Measurements from ENCODE around the gene ASPM. TPM values are rescaled to one million over a fixed set of nuclear protein-coding genes. Genes with fewer than 3 reads are reported as not detected.

Gene ASPM
- total and polyA plus RNA-seq, 2 of the 8 experiments (the other 6 are each of a cell fraction or from before 2014, with no cell fraction given), result 5.1 to 50.3 TPM

DNA sequence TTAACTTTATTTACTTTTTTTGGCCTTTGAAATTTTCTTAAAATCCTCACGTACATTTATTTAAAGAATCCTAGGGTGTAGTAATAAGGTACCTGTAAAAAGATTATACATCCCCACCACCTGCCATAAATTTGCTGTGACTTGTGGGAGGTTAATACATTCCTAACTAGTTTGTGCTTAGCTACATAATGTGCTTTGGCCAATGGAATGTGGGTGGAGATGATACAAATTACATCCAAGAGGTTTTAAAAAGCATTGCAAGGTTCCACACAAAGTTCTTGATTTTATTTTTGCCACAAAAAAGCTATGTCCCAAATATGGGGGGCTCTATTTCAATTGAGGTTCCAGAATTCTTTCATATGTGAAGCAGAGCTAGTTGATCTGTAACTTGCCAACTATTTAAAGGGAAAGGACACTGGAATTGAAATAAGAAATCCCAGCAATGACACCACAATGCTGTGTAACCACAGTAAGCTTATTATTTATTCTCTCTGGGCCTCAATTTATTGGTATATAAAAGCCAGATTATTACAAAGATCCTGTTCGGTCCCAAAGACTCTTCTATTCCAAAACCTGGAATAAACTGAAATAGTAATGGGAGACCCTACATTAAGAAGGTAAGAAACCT, 15.7 kb downstream of the ASPM start:
- no peak overlapping the region for H2AFZ ChIP-seq (ENCODE audit: low read length)

More for the DNA sequence above, 15.7 kb downstream of the ASPM start:
- no peak overlapping the region for H3K14ac ChIP-seq (ENCODE audit: insufficient read length)
- no peaks in the 10 kb centered on the region; a peak in 2 of 4 replicates for H3K79me2 ChIP-seq (ENCODE audit: control insufficient read depth in 1 of 2, insufficient read depth in 2 of 2, low read length in 2 of 2)
- DNase-seq (ENCODE audit: low read depth in 1 of 2, low spot score in 2 of 2) (no peak), FAIRE-seq (no peak)
- H2BK12ac ChIP-seq (ENCODE audit: low read depth, low read length), result no peak overlapping the region
- no peak overlapping the region for H2BK120ac ChIP-seq (replicated peaks; ENCODE audit: low read depth, low read length)
- WGBS, 2 experiments (ENCODE audit: extremely low coverage in 1 of 2, insufficient coverage in 1 of 2, insufficient read length in 1 of 2, insufficient replicate concordance in 2 of 2, low coverage in 1 of 2, low lambda C conversion rate in 2 of 2, missing lambda C conversion rate in 1 of 2), result 91% methylated on average over 2 of the region's 2 CpGs; no CpG with 5 or more reads in 1 of the 2 experiments
- H3K4ac ChIP-seq (replicated peaks; ENCODE audit: insufficient read length, low read depth, low read length), result no peak overlapping the region
- H3K27ac ChIP-seq (ENCODE audit: low read depth, low read length), result no peak overlapping the region
- no peak overlapping the region for H3K18ac ChIP-seq (ENCODE audit: extremely low read depth, low read length)
- CTCF ChIA-PET (ENCODE audit: partially characterized antibody), result interaction anchor here (0.8 to 1.3 kb wide), 4 partner anchors 9 to 407 kb away, joined by 3 to 5 read pairs (median 4); no protein-coding TSS in a partner anchor
- H2AK5ac ChIP-seq (ENCODE audit: low read depth, low read length), result no peak overlapping the region
- H3K4me3 ChIP-seq (ENCODE audit: extremely low read depth in 1 of 4, insufficient read depth in 2 of 4, low read depth in 3 of 4, low read length in 4 of 4), result no peak overlapping the region
- H4K8ac ChIP-seq (ENCODE audit: extremely low read depth, insufficient read depth, low read length), result no peak overlapping the region
- H2BK20ac ChIP-seq (ENCODE audit: low read length), result no peak overlapping the region
- H3K9ac ChIP-seq (replicated peaks in 1 of 4; ENCODE audit: extremely low read depth in 1 of 4, low read depth in 3 of 4, low read length in 3 of 4), result no peak overlapping the region
- TF ChIP-seq TCF12 (IDR thresholded peaks at IDR 0.05; ENCODE audit: low read depth, low read length) (no peak), GABPA (IDR thresholded peaks at IDR 0.05; ENCODE audit: borderline replicate concordance, insufficient read depth, low read length) (no peak), PHF8 (conservative IDR thresholded peaks at IDR 0.05; ENCODE audit: low read depth, low read length) (no peak), EGR1 (IDR thresholded peaks at IDR 0.05; ENCODE audit: borderline replicate concordance, low read depth, low read length) (no peak), SP1 (IDR thresholded peaks at IDR 0.05; ENCODE audit: low read depth, low read length) (no peak), TAF7 (optimal IDR thresholded peaks at IDR 0.05; ENCODE audit: borderline replicate concordance, low read depth, low read length) (no peak), ASH2L (IDR thresholded peaks at IDR 0.05; ENCODE audit: low read length) (no peak), ZNF274 (IDR thresholded peaks at IDR 0.05; ENCODE audit: borderline replicate concordance, extremely low read depth, low read length) (no peak), POLR2AphosphoS5 (IDR thresholded peaks at IDR 0.05; ENCODE audit: low read depth, low read length) (no peak)
- peaks cover 0 to 1% (median 0%) of the 10 kb centered on the region in 4 experiments; a peak in 1 of 7 replicates for H3K27me3 ChIP-seq (replicated peaks in 1 of 4; ENCODE audit: control insufficient read depth in 3 of 4, extremely low read depth in 1 of 4, insufficient read depth in 3 of 4, low read length in 3 of 4)
- no peak overlapping the region for H4K5ac ChIP-seq (ENCODE audit: insufficient read length, low read depth, low read length)
- POLR2A ChIA-PET (ENCODE audit: partially characterized antibody), result no interaction called here
- no peaks in the 10 kb centered on the region for H3K23me2 ChIP-seq (ENCODE audit: low read depth, low read length)
- peaks cover 0 to 6% (median 0%) of the 10 kb centered on the region in 4 experiments; a peak in 4 of 7 replicates for H3K4me1 ChIP-seq (replicated peaks in 1 of 4; ENCODE audit: control insufficient read depth in 3 of 4, insufficient read depth in 4 of 4, low read length in 3 of 4)
- no peaks in the 10 kb centered on the region for H4K20me1 ChIP-seq (replicated peaks in 1 of 2; ENCODE audit: control insufficient read depth in 1 of 2, insufficient read depth in 2 of 2, low read length in 2 of 2)
- H3K79me1 ChIP-seq (ENCODE audit: low read depth, low read length), result no peaks in the 10 kb centered on the region
- H3K4me2 ChIP-seq (ENCODE audit: insufficient read depth in 1 of 2, low read depth in 2 of 2, low read length in 2 of 2), result no peak overlapping the region
- no peak overlapping the region for H2BK15ac ChIP-seq (ENCODE audit: low read length)
- H3K9me3 ChIP-seq (ENCODE audit: insufficient read depth in 2 of 2, low read depth in 1 of 2, low read length in 1 of 2), result no peaks in the 10 kb centered on the region
- H3K56ac ChIP-seq (replicated peaks; ENCODE audit: insufficient read length, low read depth, low read length), result no peak overlapping the region
- H4K91ac ChIP-seq (replicated peaks; ENCODE audit: insufficient read length, low read length), result no peak overlapping the region
- no peak overlapping the region for H2BK5ac ChIP-seq (ENCODE audit: low read depth, low read length)
- H3K23ac ChIP-seq (ENCODE audit: insufficient read length), result no peak overlapping the region
- H3K36me3 ChIP-seq (ENCODE audit: control insufficient read depth in 2 of 4, insufficient read depth in 4 of 4, low read length in 3 of 4), result peaks cover 0 to 66% (median 24%) of the 10 kb centered on the region in 4 experiments; a peak in 7 of 8 replicates

All from H1 (cell line).